ENCODE measurements around the gene HES1.

The HES1 gene

GRCh38 chr3:194178128-194178527, 42.2 kb downstream of the HES1 start:
- H3K4me3 ChIP-seq (replicated peaks; ENCODE audit: low read depth, low read length): no peak overlapping the region
- DNase-seq (ENCODE audit: extremely low read depth, low read depth): no peak
- no peak for TF ChIP-seq CTCF (IDR thresholded peaks at IDR 0.05; ENCODE audit: low read depth, low read length, missing control alignments)

DNA sequence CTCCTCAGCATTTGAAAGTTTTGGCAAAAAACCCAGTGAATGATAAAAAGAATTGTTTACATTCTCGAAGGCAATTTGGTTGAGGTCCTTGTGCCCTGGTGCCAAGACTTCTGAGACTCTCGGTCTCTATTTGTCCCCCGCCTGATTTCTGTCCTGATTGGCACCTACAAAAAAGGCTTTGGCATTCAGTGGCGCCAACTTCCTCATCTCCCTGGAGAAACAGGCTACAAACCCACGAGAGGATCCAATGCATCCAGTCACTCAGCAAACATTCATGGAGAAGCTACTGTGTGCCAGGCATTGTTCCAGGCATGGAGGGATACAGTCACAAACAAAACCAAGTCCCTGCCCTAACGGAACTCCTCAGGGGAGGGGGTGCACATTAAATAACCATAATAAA, 42.7 kb downstream of the HES1 start:
- DNase-seq (ENCODE audit: extremely low read depth, low read depth): no peak
- no peak overlapping the region for H3K4me3 ChIP-seq (replicated peaks; ENCODE audit: low read depth, low read length)
- no peak for TF ChIP-seq CTCF (IDR thresholded peaks at IDR 0.05; ENCODE audit: low read depth, low read length, missing control alignments)

DNA sequence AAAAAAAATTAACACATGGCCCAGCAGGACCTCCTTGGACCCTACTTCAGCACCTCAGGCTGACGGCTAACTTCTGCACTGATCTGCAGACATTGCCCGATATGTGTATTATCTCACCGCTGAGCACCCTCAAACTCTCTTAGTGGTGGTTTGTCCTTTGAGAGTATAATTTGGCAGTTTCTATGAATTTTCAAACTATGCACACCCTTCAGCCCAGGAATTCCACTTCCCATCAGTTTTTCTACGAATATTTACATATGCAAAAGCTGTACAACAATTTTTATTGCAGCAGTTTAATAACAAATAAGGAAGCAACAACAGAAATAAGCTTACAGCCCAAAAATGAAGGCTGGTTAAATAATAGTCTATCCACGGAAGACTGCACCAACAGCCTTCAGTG, 44.6 kb downstream of the HES1 start:
- no peak for DNase-seq (ENCODE audit: extremely low read depth, low read depth)
- no peak overlapping the region for H3K4me3 ChIP-seq (replicated peaks; ENCODE audit: low read depth, low read length)
- TF ChIP-seq CTCF (IDR thresholded peaks at IDR 0.05; ENCODE audit: low read depth, low read length, missing control alignments): no peak

- H3K4me3 ChIP-seq (replicated peaks; ENCODE audit: low read depth, low read length): no peak overlapping the region
- TF ChIP-seq CTCF (IDR thresholded peaks at IDR 0.05; ENCODE audit: low read depth, low read length, missing control alignments): no peak
- no peak for DNase-seq (ENCODE audit: extremely low read depth, low read depth)
Measured at GRCh38 chr3:194181612-194182529, 45.9 kb downstream of the HES1 start.

DNA sequence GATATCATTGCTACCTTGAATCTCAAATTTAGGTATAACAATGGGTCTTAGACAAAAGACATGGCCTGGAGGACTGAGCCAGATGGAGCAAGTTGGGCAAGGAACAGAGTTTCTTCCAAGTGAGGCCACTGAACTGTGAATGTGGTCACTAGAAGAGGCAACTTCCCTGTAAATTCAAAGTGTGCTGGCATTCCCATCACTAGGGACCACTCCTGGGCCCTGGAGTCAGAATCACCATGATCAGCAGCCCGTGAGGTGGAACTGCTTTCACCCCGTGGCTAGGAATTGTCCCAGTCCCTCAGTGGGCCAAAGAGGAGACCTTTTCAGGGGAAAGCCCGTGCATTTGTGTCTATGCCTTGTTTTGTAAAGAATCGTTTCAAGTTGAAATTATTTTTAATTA, 47.3 kb downstream of the HES1 start:
- H3K4me3 ChIP-seq (replicated peaks; ENCODE audit: low read depth, low read length): no peak overlapping the region

GRCh38 chr3:194184265-194184751, 48.4 kb downstream of the HES1 start:
- TF ChIP-seq CTCF (IDR thresholded peaks at IDR 0.05; ENCODE audit: low read depth, low read length, missing control alignments): no peak
- no peak overlapping the region for H3K4me3 ChIP-seq (replicated peaks; ENCODE audit: low read depth, low read length)
- DNase-seq (ENCODE audit: extremely low read depth, low read depth): no peak

More for the DNA sequence above, 47.3 kb downstream of the HES1 start:
- DNase-seq (ENCODE audit: extremely low read depth, low read depth): no peak
- TF ChIP-seq CTCF (IDR thresholded peaks at IDR 0.05; ENCODE audit: low read depth, low read length, missing control alignments): no peak

All from HFF-Myc (cell line).